T-cell (primary cell): ENCODE data around the gene CCDC87. TPM values are rescaled to one million over a fixed set of nuclear protein-coding genes. Genes with fewer than 3 reads are reported as not detected.
A peak's percentile ranks its signal among the peaks of the same experiment; 100 is the strongest.

Experiments used
- ATAC-seq, 4 experiments: fragments of 200-7000 bp in 3 of 4; fragments of 150-1000 bp in 1 of 4; cut with Tn5 transposase; replicated peaks in 1 of 4; 1 replicate in 3 of 4; 2 replicates in 1 of 4; pipeline ENCODE4 v1.10.0; 2021; ENCODE audit warnings: moderate library complexity in 3 of 4, mild to moderate bottlenecking in 2 of 4, moderate number of reproducible peaks in 1 of 4
- CTCF ChIA-PET, 2 donors: fragments of 300-600 bp; sonication (Branson Sonifier 250); formaldehyde crosslinking; loops; one replicate each; lab custom pipeline; 2022; ENCODE audit warnings: antibody characterized with exemption in 2 of 2; lab: Charles Lee
- POLR2A ChIA-PET, 2 donors: fragments of 300-600 bp; sonication (Branson Sonifier 250); formaldehyde crosslinking; loops; one replicate each; lab custom pipeline; 2022; ENCODE audit warnings: antibody characterized with exemption in 2 of 2; lab: Charles Lee
- DNase-seq, 35 experiments: peaks; one replicate each; pipeline versions ENCODE4 v3.0.0 to v3.0.0-alpha.2; 2013 to 2023
- H3K27ac ChIP-seq: one replicate; pipeline ENCODE4 v1.5.1; 2013; ENCODE audit warnings: low read length
- H3K27me3 ChIP-seq, 2 experiments: replicated peaks in 1 of 2; 1 replicate in 1 of 2; 2 replicates in 1 of 2; pipeline versions ENCODE4 v1.6.1 to v1.7.0; 2013; ENCODE audit warnings: low read length in 1 of 2, mixed read lengths in 1 of 2; ENCODE audit not compliant: control insufficient read depth in 2 of 2, insufficient read depth in 2 of 2; ENCODE audit errors: extremely low read depth in 1 of 2
- H3K36me3 ChIP-seq, 2 donors: 1 replicate in 1 of 2; 2 replicates in 1 of 2; pipeline versions ENCODE4 v1.6.1 to v1.7.0; 2013; ENCODE audit warnings: low read length in 1 of 2; ENCODE audit not compliant: control insufficient read depth in 2 of 2, insufficient read depth in 1 of 2; ENCODE audit errors: extremely low read depth in 1 of 2
- H3K4me1 ChIP-seq, 2 experiments: 1 replicate in 1 of 2; 2 replicates in 1 of 2; pipeline versions ENCODE4 v1.6.1 to v1.7.0; 2013; ENCODE audit warnings: low read length in 2 of 2, mixed read lengths in 1 of 2; ENCODE audit not compliant: insufficient read depth in 2 of 2, control insufficient read depth in 1 of 2; ENCODE audit errors: extremely low read depth in 1 of 2
- H3K4me3 ChIP-seq, 2 donors: 1 replicate in 1 of 2; 2 replicates in 1 of 2; pipeline versions ENCODE4 v1.5.1 to v1.7.0; 2013; ENCODE audit warnings: mild to moderate bottlenecking in 2 of 2, low read length in 1 of 2, moderate library complexity in 1 of 2; ENCODE audit not compliant: control insufficient read depth in 1 of 2; ENCODE audit errors: extremely low read depth in 1 of 2
- H3K9me3 ChIP-seq: 2 replicates; pipeline ENCODE4 v1.7.0; 2013
- H3K27ac Mint-ChIP-seq, 2 donors: one replicate each; pipeline ENCODE4 v1.8.0; 2020 to 2021; ENCODE audit warnings: mild to moderate bottlenecking in 2 of 2, mixed read lengths in 2 of 2
- H3K27me3 Mint-ChIP-seq, 2 donors: one replicate each; pipeline ENCODE4 v1.8.0; 2021 to 2022; ENCODE audit warnings: mixed read lengths in 2 of 2
- H3K36me3 Mint-ChIP-seq: one replicate; pipeline ENCODE4 v1.8.0; 2021; ENCODE audit warnings: mixed read lengths
- H3K4me1 Mint-ChIP-seq, 3 donors: one replicate each; pipeline ENCODE4 v1.8.0; 2020 to 2022; ENCODE audit warnings: mixed read lengths in 3 of 3, mild to moderate bottlenecking in 1 of 3
- H3K4me3 Mint-ChIP-seq, 3 donors: one replicate each; pipeline ENCODE4 v1.8.0; 2020 to 2022; ENCODE audit warnings: mild to moderate bottlenecking in 3 of 3, mixed read lengths in 3 of 3, moderate library complexity in 3 of 3
- H3K9me3 Mint-ChIP-seq, 3 donors: one replicate each; pipeline ENCODE4 v1.8.0; 2020 to 2022; ENCODE audit warnings: mixed read lengths in 3 of 3
- WGBS: methylation state at CpG from one replicate; pipeline ENCODE4 v1.1.5; 2013; ENCODE audit warnings: missing lambda C conversion rate; ENCODE audit not compliant: insufficient coverage; 5-methylcytosine and 5-hydroxymethylcytosine counted together
- total RNA-seq, 35 experiments: library from RNA in 6 of 35; stranded (reverse) in 6 of 35; fragments of 120-200 nt in 1 of 35; gene quantifications; one replicate each; pipeline versions ENCODE4 v1.2.1 to v1.2.4 and lab custom pipeline; 2013 to 2026

Gene CCDC87
- total RNA-seq, 5 donors from 2014 or later (not counting 1 experiment from before 2014, with no cell fraction given), result 0.10 to 0.65 (median 0.32) TPM

DNA sequence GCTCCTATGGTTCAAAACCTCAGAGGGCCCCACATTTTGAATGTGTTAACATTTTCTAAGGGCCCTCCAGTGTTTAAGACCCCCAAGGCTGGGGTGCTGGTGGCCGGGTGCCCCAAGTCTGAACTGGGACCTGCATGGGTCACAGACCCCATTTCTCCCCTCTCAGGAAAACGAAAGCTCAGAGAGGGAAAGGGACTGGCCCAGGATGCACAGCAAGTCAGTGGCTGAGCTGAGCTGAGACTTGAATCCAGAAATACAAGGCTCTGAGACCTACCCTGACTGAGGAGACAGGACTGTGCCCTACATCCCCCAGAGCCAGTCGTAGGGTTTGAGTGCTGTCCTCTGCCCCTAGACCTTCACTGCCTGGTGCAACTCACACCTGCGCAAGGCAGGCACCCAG lies 42.0 kb downstream of the CCDC87 start:
- H3K36me3 ChIP-seq, result no peaks in the 10 kb centered on the region
- H3K27ac ChIP-seq, result no peak overlapping the region
- H3K4me3 ChIP-seq, result no peak overlapping the region
- Mint-ChIP-seq H3K27me3 (no peaks in the 10 kb centered on the region), H3K4me1 (peaks cover 5 to 9% (median 6%) of the 10 kb centered on the region in 3 donors), H3K27ac (no peak overlapping the region), H3K4me3 (no peak overlapping the region), H3K36me3 (no peaks in the 10 kb centered on the region), H3K9me3 (no peaks in the 10 kb centered on the region)
- peaks cover 0 to 13% of the 10 kb centered on the region in 2 experiments for H3K4me1 ChIP-seq
- ATAC-seq (no peak), DNase-seq (no peak)
- H3K9me3 ChIP-seq, result no peaks in the 10 kb centered on the region
- WGBS, result 81% methylated on average over 3 of the region's 4 CpGs
- peaks cover 0 to 10% of the 10 kb centered on the region in 2 experiments for H3K27me3 ChIP-seq
- ChIA-PET POLR2A (no interaction called here), CTCF (no interaction called here)

DNA sequence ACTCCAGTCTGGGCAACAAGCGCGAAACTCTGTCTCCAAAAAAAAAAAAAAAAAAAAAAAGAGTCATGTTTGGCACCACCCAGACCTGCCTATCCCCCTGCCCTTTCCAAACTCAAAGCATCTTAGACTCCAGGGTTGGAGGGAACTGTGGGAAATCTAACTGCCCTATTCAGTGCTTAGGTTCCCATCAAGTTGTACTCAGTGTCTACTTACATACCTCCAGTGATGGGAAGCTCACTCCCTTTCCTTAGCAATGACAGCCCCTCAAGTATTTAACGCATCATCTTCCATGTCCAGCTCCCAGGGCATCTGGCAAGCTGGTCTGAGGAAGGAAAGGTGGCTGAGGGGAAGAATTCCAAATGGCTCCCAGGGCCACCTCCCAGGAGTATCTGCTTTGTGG lies 43.2 kb downstream of the CCDC87 start:
- no CpG with 5 or more reads among the region's 3 CpGs for WGBS
- no peaks in the 10 kb centered on the region for H3K9me3 Mint-ChIP-seq
- POLR2A ChIA-PET, result no interaction called here
- ATAC-seq (no peak), DNase-seq (no peak)
- Histone ChIP-seq H3K9me3 (no peaks in the 10 kb centered on the region), H3K4me1 (peaks cover 0 to 21% of the 10 kb centered on the region in 2 experiments), H3K36me3 (no peaks in the 10 kb centered on the region), H3K4me3 (no peak overlapping the region), H3K27me3 (peaks cover 0 to 7% of the 10 kb centered on the region in 2 experiments), H3K27ac (no peak overlapping the region)
- no peak overlapping the region for H3K4me3 Mint-ChIP-seq
- no peaks in the 10 kb centered on the region for H3K36me3 Mint-ChIP-seq
- peaks cover 11 to 16% (median 14%) of the 10 kb centered on the region in 3 donors for H3K4me1 Mint-ChIP-seq
- CTCF ChIA-PET, result no interaction called here
- no peaks in the 10 kb centered on the region for H3K27me3 Mint-ChIP-seq
- H3K27ac Mint-ChIP-seq, result no peak overlapping the region

DNA sequence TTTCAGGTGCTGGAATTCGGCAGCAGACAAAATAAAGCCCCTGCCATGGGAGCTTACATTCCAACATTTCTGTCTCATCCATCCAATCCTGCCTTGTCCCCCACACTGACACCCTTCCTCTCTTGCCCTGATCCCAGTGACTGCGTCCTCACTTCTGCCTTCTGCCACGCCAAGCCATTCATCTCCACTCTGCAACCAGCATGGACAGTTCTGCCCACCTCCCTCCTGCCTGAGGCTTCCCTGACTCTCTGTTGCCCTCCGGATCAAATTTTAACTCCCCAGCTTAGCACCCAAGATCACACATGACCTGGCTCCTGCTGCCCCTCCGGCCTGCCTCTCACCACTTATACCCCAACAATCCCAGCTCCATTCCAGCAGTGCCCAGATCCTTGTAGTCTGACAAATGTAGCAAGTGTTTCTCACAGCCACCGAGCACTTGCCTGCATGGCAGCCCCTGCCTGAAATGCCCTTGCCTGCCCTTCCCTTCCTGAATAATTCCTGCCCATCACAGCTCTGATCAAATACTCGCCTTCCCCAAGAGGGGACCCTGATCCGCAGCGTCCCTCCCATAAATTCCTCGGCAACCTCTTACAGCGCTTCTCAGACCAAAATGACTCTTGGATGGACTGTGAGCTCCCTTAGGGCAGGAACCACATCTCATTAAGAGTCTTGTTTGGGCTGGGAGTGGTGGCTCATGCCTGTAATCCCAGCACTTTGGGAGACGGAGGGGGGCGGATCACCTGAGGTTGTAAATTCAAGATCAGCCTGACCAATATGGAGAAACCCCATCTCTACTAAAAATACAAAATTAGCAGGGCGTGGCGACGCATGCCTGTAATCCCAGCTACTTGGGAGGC lies 43.9 kb downstream of the CCDC87 start:
- Histone ChIP-seq H3K4me1 (peaks cover 4 to 28% of the 10 kb centered on the region in 2 experiments), H3K27me3 (peaks cover 0 to 4% of the 10 kb centered on the region in 2 experiments), H3K4me3 (no peak overlapping the region), H3K9me3 (no peaks in the 10 kb centered on the region), H3K36me3 (no peaks in the 10 kb centered on the region), H3K27ac (no peak overlapping the region)
- ATAC-seq (no peak), DNase-seq (no peak)
- WGBS, result 79% methylated on average over 14 of the region's 16 CpGs
- H3K4me1 Mint-ChIP-seq, result peaks cover 16 to 23% (median 19%) of the 10 kb centered on the region in 3 donors
- H3K27ac Mint-ChIP-seq, result peak overlapping the region in 1 of 2 donors; percentile 12
- H3K36me3 Mint-ChIP-seq, result no peaks in the 10 kb centered on the region
- ChIA-PET CTCF (interaction anchor here in 1 of 2 donors (0.5 kb wide), 1 partner anchor 895 kb away, joined by 5 read pairs; no protein-coding TSS in a partner anchor), POLR2A (no interaction called here)
- no peaks in the 10 kb centered on the region for H3K9me3 Mint-ChIP-seq
- H3K4me3 Mint-ChIP-seq, result peak overlapping the region; percentile 17 to 43 (median 26)
- no peaks in the 10 kb centered on the region for H3K27me3 Mint-ChIP-seq

DNA sequence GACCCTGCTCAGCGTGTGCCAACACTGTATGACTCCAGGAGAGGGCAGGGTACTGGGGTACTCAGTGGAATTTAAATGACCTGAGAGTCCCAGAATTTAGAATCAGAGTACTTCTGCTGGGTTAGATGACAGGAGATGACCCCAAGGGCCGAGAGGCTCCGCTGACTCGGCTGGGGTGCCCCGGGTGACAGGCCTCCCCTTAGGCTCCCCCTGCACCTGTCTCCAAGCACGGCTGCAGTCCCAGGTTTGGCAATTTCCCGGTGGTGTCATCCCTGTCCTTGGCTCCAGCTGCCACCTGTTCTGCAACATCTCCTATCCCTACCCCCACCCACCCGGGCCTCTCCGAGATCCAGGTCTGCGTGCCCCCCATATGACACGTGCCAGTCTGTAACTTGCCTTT lies 44.8 kb downstream of the CCDC87 start:
- no peak overlapping the region for H3K27ac Mint-ChIP-seq
- H3K4me1 ChIP-seq, result peaks cover 8 to 38% of the 10 kb centered on the region in 2 experiments
- H3K27me3 Mint-ChIP-seq, result no peaks in the 10 kb centered on the region
- 84% methylated on average over 11 of the region's 11 CpGs for WGBS
- CTCF ChIA-PET, result no interaction called here
- ATAC-seq, result no peak
- no peaks in the 10 kb centered on the region for H3K9me3 ChIP-seq
- no peaks in the 10 kb centered on the region for H3K36me3 Mint-ChIP-seq
- peak overlapping the region in 2 of 3 donors; percentile 21 to 41 for H3K4me3 Mint-ChIP-seq
- POLR2A ChIA-PET, result no interaction called here
- no peaks in the 10 kb centered on the region for H3K9me3 Mint-ChIP-seq
- no peak overlapping the region for H3K27ac ChIP-seq
- peaks cover 0 to 2% of the 10 kb centered on the region in 2 experiments for H3K27me3 ChIP-seq
- H3K4me3 ChIP-seq, result no peak overlapping the region
- DNase-seq, result no peak
- peaks cover 25 to 32% (median 28%) of the 10 kb centered on the region in 3 donors for H3K4me1 Mint-ChIP-seq
- peaks cover 0 to 2% of the 10 kb centered on the region in 2 donors for H3K36me3 ChIP-seq

DNA sequence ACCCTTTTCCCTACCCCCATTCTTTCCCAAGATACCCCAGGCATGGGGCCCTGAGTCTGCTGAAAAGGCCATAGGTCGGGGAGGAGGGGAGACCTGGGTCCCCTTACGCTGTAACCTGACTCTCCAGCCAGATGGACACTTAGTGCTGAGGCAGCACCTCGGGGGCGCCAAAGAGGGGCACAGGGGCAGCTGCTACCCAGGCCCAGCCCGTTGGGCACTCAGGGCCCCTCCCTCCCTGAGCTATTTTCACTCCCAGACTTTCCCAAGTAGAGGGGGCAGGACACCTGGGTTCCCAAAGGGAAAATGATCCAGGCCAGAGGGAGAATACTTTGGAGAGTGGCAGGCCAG lies 45.2 kb downstream of the CCDC87 start:
- no peaks in the 10 kb centered on the region for H3K27me3 Mint-ChIP-seq
- CTCF ChIA-PET, result no interaction called here
- H3K4me1 Mint-ChIP-seq, result peaks cover 30 to 36% (median 32%) of the 10 kb centered on the region in 3 donors
- Histone ChIP-seq H3K36me3 (peaks cover 0 to 6% of the 10 kb centered on the region in 2 donors), H3K4me1 (peaks cover 8 to 42% of the 10 kb centered on the region in 2 experiments), H3K27me3 (peaks cover 0 to 2% of the 10 kb centered on the region in 2 experiments), H3K9me3 (no peaks in the 10 kb centered on the region), H3K4me3 (no peak overlapping the region), H3K27ac (no peak overlapping the region)
- no peak for ATAC-seq
- POLR2A ChIA-PET, result no interaction called here
- DNase-seq, result no peak
- H3K27ac Mint-ChIP-seq, result no peak overlapping the region
- WGBS, result 73% methylated on average over 3 of the region's 5 CpGs
- peaks cover 2% of the 10 kb centered on the region for H3K36me3 Mint-ChIP-seq
- no peaks in the 10 kb centered on the region for H3K9me3 Mint-ChIP-seq
- peak overlapping the region in 2 of 3 donors; percentile 21 to 41 for H3K4me3 Mint-ChIP-seq

DNA sequence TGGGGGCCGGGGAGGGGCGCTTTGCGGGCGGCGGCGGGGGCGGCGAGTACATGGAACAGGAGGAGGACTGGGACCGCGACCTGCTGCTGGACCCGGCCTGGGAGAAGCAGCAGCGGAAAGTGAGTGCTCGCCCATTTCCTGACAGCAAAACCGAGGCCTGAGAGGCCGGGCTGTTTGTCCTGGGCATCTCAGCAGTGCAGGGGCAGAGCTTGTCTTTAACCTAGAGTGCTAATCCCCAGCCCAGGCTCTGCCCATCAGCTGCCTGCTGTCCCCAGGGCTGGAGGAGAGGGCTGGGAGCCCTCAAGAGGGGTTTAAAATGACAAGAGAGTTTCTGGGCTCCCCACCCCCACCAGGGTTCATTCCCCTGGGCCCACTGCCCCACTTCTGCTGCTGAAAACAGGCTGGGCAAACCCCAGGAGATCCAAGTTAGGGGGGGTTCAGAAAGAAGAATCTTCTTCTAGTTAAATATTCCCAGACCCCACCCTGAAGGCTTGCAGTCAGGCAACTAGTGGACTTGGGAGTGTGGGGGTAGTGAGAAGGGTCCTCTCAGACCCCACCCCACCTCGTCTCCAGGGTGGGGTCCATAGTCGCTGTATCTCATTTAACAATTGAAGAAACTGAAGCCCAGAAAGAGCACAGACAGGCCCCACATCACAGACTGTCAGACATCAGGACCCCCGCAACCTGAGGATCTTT lies 45.7 kb downstream of the CCDC87 start:
- Mint-ChIP-seq H3K9me3 (no peaks in the 10 kb centered on the region), H3K36me3 (peaks cover 8% of the 10 kb centered on the region), H3K27me3 (no peaks in the 10 kb centered on the region), H3K27ac (peak overlapping the region in 1 of 2 donors; percentile 16), H3K4me3 (peak overlapping the region; percentile 81 to 85 (median 85)), H3K4me1 (peaks cover 35 to 42% (median 38%) of the 10 kb centered on the region in 3 donors)
- POLR2A ChIA-PET, result no interaction called here
- H3K27me3 ChIP-seq, result peaks cover 0 to 2% of the 10 kb centered on the region in 2 experiments
- WGBS, result 56% methylated on average over 16 of the region's 18 CpGs
- H3K27ac ChIP-seq, result no peak overlapping the region
- CTCF ChIA-PET, result interaction anchor here in 1 of 2 donors (0.8 kb wide), 1 partner anchor 81 kb away, joined by 3 read pairs; the partner anchor contains the start of gene PELI3
- peak overlapping the region in 1 of 2 donors; percentile 86 for H3K4me3 ChIP-seq
- H3K36me3 ChIP-seq, result peaks cover 0 to 11% of the 10 kb centered on the region in 2 donors
- no peak for ATAC-seq
- no peaks in the 10 kb centered on the region for H3K9me3 ChIP-seq
- DNase-seq, result no peak
- peaks cover 8 to 42% of the 10 kb centered on the region in 2 experiments for H3K4me1 ChIP-seq
